ENCODE results near the gene GINS2. TPM values are rescaled to one million over a fixed set of nuclear protein-coding genes. Genes with fewer than 3 reads are reported as not detected.

The GINS2 gene
- total and polyA plus RNA-seq, 2 experiments from 2014 or later = 40.5 to 44.4 TPM

DNA sequence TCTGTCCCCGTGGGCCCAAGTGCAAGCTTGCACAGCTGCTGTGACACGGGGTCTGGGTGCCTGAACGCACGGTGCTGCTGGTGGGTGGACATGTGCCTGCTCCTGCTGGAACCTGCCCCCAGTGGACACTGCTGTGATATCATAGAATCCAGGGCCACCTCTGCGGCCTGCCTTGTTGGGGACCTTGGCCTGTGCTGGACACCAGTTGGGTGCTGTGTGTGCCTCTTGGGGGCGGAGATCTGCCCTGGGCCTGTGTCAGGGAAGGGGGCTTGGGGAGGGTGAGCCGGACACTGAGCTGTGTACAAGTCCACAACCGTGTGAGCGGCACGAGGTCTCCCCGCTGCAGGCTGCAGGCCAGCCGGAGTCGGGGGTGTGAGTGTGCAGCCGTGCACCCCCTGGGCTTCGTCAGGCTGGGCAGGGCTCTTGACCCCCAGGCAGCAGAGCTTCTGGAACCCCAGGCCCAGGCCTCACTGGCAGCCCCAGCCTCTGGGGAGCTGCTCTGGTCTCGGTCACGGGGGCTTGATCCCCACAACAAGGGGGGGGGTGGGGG is 42.3 kb downstream of the GINS2 start (continued):
- TF ChIP-seq ZNF462 (CRISPR knock-in tag; IDR thresholded peaks at IDR 0.05) (no peak), ZNF331 (CRISPR knock-in tag; IDR thresholded peaks at IDR 0.05; ENCODE audit: low read depth) (no peak), POLR2AphosphoS5 (IDR thresholded peaks at IDR 0.05; ENCODE audit: low read depth) (no peak), ETS1 (IDR thresholded peaks at IDR 0.05) (no peak), CREB1 (CRISPR knock-in tag; IDR thresholded peaks at IDR 0.05; ENCODE audit: low read depth) (no peak), EZH2phosphoT487 (IDR thresholded peaks at IDR 0.05; ENCODE audit: unreplicated experiment) (no peak)

DNA sequence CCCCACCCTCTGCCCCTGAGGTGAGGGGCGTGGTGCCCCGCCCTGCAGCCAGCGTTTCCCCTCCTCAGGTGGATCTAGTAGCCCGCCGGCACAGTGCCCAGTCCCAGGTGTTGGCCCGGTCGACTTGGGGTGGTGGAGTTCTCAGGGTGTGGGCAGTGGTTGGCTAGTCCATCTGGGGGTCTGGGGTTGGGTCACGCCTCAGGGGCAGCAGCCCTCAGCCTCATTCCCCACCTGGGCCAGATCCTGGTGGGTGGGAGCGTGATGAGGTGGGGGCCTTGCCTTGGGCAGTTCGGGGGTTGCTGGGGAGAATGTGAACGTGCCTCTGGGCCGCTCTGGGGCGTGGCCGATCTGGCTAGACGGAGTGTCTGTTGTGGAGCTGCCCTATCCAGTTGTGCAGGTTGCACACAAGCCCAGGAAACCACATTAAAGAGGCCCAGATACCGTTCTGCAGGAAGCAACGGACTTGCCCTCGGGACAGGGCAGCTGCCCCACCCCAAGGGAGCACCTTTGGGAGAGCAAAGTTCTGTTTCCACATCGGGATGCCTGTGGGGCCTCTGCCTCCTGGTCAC is 43.6 kb downstream of the GINS2 start:
- Histone ChIP-seq H3K4me3 (no peak overlapping the region), H3K36me3 (ENCODE audit: insufficient read depth) (no peaks in the 10 kb centered on the region), H3F3A (replicated peaks; ENCODE audit: low read depth) (0 out of 2 replicates have a peak, but pooled peaks cover 5% of the 10 kb centered on the region), H3K4me2 (no peak overlapping the region), H3K27ac (ENCODE audit: low read depth) (no peak overlapping the region), H2AFZ (no peak overlapping the region), H3K4me1 (ENCODE audit: insufficient read depth) (no peaks in the 10 kb centered on the region), H3K9me2 (ENCODE audit: insufficient read depth) (no peaks in the 10 kb centered on the region), H3K27me3 (ENCODE audit: insufficient read depth) (no peaks in the 10 kb centered on the region), H3K79me2 (replicated peaks; ENCODE audit: insufficient read depth) (peaks cover 66% of the 10 kb centered on the region), H4K20me1 (replicated peaks; ENCODE audit: insufficient read depth) (peaks cover 28% of the 10 kb centered on the region)
- H3K36me3 Mint-ChIP-seq (ENCODE audit: low read depth) = peaks cover 10% of the 10 kb centered on the region
- H3K27ac Mint-ChIP-seq = no peak overlapping the region
- H3K27me3 Mint-ChIP-seq (ENCODE audit: insufficient read depth, low read depth, poor library complexity) = peaks cover 11% of the 10 kb centered on the region
- DNase-seq (ENCODE audit: low spot score) = no peak
- no peak overlapping the region for H3K4me3 Mint-ChIP-seq
- no peak for ATAC-seq
- TF ChIP-seq CTCF (conservative IDR thresholded peaks at IDR 0.05; ENCODE audit: low read depth in 2 of 2) (no peak), CREB1 (CRISPR knock-in tag; IDR thresholded peaks at IDR 0.05; ENCODE audit: low read depth) (no peak), POLR2AphosphoS5 (IDR thresholded peaks at IDR 0.05; ENCODE audit: low read depth) (no peak)
- H3K4me1 Mint-ChIP-seq = peaks cover 5% of the 10 kb centered on the region; the same call in 2 of the 3 replicates
- H3K9me3 Mint-ChIP-seq = no peaks in the 10 kb centered on the region
